HFF-Myc (cell line): ENCODE measurements around the gene SPX.

Source experiments
- DNase-seq: peaks from one replicate; pipeline ENCODE4 v3.0.0-alpha.2; 2011; ENCODE audit warnings: low read depth; ENCODE audit errors: extremely low read depth
- H3K4me3 ChIP-seq: replicated peaks from 2 replicates; pipeline ENCODE4 v1.5.1; 2011; ENCODE audit warnings: low read depth, mild to moderate bottlenecking, control low read depth, low read length
- TF ChIP-seq, protein P1 (sequence below): IDR thresholded peaks from 2 replicates; pipeline ENCODE4 v1.5.1; 2012; ENCODE audit warnings: mild to moderate bottlenecking, low read depth, low read length, control low read depth; ENCODE audit errors: missing control alignments

The SPX gene

DNA sequence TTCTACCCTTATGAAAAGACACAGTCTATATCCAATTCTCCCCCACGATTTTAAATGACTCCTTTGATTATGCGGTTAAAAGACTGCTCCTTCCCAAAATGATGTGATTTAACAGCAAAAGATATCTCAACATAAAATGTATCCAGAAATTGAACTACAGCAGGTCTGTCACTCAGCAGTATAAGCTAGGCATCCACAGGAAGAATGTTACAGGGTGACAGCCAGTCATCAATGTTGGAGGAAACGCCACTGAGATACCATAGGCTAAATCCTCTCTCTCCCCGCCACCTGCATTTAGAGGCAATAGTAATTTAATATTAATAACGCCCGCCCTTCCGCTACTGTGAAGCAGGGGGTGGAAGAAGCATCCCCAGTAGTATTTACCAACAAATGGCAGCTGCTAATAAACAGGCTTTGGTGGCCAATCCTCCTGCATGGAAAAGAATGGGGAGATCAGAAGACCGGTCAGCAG lies 25.3 kb upstream of the SPX start:
- H3K4me3 ChIP-seq: peak overlapping the region; percentile 80
- DNase-seq: no peak
- TF ChIP-seq, protein P1, sequence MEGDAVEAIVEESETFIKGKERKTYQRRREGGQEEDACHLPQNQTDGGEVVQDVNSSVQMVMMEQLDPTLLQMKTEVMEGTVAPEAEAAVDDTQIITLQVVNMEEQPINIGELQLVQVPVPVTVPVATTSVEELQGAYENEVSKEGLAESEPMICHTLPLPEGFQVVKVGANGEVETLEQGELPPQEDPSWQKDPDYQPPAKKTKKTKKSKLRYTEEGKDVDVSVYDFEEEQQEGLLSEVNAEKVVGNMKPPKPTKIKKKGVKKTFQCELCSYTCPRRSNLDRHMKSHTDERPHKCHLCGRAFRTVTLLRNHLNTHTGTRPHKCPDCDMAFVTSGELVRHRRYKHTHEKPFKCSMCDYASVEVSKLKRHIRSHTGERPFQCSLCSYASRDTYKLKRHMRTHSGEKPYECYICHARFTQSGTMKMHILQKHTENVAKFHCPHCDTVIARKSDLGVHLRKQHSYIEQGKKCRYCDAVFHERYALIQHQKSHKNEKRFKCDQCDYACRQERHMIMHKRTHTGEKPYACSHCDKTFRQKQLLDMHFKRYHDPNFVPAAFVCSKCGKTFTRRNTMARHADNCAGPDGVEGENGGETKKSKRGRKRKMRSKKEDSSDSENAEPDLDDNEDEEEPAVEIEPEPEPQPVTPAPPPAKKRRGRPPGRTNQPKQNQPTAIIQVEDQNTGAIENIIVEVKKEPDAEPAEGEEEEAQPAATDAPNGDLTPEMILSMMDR: no peak

DNA sequence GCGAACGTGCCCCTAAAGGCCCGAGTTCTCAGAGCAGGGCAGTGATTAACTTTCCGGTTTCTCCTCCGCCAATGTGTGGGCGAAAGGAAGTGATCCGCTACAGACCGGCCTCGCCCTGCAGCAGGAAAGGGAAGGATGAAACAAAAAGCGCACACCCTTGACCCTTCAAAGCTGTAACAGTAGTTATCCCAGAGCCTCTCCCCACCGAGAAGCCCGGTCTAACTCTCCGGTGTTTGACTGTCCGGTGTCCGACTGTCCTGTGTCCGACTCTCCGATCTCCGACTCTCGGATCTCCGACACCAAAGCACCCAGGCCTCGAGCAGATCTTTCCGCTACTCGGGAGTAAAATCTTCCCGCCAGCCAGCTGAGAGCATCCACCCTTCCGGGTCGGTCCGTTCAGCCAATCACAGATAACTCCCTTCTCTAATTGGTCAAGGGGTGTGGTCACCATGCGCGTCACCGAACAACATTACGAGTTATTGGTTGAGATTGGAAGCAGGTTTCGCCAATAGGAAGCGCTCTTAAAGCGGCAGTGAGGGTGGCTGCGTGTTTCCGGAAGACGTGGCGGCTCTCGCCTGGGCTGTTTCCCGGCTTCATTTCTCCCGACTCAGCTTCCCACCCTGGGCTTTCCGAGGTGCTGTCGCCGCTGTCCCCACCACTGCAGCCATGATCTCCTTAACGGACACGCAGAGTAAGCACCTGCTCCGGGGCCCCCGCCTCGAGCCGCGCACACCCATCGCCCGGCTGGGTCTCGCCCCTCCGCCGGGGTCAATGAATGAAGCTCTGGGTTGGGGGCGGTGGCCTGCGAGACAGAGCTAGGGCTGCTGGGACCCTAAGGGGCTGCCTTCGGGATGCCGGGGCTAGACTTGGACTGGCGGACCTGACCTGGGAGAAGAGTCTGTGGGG lies 24.6 kb upstream of the SPX start, which contains the start of the genes GOLT1B and RECQL:
GOLT1B (plus strand) TSS at position 532 of the 906 bp plus-strand sequence; CDS start at position 667, 135 bp downstream.
RECQL (minus strand) TSS at position 378 of the 906 bp plus-strand sequence. CDS start 2,065 bp downstream, outside the sequence.
- TF ChIP-seq, protein P1: no peak
- peak; percentile 98 for DNase-seq
- H3K4me3 ChIP-seq: peak within 1 kb of the TSS; percentile 80

DNA sequence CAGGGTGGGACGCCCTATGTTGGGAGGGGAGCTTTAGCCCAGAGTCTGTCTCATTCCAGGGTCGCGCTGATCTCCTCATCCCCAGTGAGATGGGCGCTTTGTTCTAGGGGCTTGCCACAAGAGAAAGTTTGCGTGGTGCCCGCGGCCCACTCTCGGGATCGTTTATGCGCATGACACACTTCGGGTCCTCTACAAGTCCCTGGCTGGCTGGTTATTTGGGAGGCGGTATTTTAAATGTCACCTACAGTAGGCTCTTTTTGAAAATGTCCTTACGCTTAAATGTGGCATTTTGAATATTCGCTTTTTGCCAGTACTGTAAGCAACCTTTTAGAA lies 24.0 kb upstream of the SPX start:
- TF ChIP-seq, protein P1: no peak
- no peak for DNase-seq

DNA sequence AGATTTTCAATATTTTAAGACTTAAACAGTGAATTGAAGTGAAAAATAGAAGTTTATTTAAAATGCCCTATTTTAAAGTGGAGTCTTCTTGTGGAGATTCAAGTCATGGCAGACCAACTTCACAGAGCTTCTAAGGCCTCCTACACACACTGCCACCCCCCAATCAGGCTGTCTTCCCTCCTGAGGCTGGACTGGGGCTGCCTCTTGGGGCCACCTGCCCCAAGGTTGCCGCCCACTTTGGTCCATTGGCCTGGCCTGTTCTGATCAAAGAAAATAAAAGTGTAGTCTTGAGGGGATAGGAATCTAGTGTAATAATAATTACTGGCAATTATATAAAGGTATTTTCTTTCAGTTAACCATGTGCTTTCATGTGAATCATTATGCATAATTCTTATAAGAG lies 23.2 kb upstream of the SPX start:
- H3K4me3 ChIP-seq: peak overlapping the region; percentile 80
- TF ChIP-seq, protein P1: no peak
- DNase-seq: no peak

More for the DNA sequence above, 24.0 kb upstream of the SPX start:
- peak overlapping the region; percentile 80 for H3K4me3 ChIP-seq

DNA sequence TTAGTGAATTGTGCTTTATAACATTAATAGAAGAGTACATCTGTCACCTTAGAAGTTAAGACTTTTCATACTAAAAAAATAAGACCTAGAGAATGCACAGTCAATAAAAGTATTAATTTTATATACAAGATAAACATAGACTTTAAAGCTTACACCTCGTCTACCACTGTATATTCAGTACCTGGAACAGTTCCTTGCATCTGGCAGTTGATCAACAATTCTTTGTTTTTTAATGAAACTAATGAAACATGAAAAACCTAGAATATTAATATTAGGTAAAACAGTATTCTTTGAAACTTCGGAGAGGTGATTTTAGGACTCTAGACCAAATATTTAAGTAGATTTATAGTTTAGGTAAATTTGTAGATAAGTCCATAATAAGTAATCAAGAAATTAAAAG lies 20.2 kb upstream of the SPX start:
- TF ChIP-seq, protein P1: no peak
- DNase-seq: no peak
- H3K4me3 ChIP-seq: no peak overlapping the region

DNA sequence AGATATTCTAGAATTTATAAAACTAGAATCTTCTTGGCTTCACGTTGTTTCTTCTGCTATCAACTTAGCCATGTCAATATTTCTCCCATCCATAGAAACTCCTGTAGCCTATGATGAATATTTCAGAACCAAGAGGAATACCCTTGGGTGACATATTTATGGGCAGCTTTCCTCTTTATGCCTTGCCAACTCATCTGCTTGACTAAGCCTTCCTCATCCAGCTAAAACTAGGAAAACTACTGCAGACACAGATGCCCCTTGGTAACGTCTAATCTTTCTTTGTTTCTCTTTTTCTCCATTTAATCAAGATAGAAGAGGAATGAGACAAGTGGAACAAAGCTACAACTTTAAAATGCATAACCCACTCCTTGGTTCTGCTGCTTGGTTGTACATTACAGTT lies 18.2 kb upstream of the SPX start:
- TF ChIP-seq, protein P1: no peak
- H3K4me3 ChIP-seq: no peak overlapping the region
- DNase-seq: no peak
